Hepatocyte (in vitro differentiated cells): ENCODE data around the gene ANKMY2. TPM values are rescaled to one million over a fixed set of nuclear protein-coding genes. Genes with fewer than 3 reads are reported as not detected.
A peak's percentile ranks its signal among the peaks of the same experiment; 100 is the strongest.

Experiments used
- DNase-seq: peaks from one replicate; pipeline ENCODE4 v3.0.0-alpha.2; 2016; ENCODE audit warnings: low spot score
- H2AFZ ChIP-seq: fragments of 200-600 bp; sonication (generic); 2 replicates; pipeline ENCODE4 v1.6.0; 2016; ENCODE audit warnings: antibody characterized with exemption, mild to moderate bottlenecking
- H3K27ac ChIP-seq: fragments of 200-600 bp; sonication (generic); 2 replicates; pipeline ENCODE4 v1.5.1; 2016; ENCODE audit warnings: mild to moderate bottlenecking
- H3K27me3 ChIP-seq: fragments of 200-600 bp; sonication (generic); 2 replicates; pipeline ENCODE4 v1.6.1; 2016
- H3K36me3 ChIP-seq: fragments of 200-600 bp; sonication (generic); replicated peaks from 2 replicates; pipeline ENCODE4 v1.5.1; 2016; ENCODE audit warnings: low read depth; ENCODE audit not compliant: insufficient read depth
- H3K4me1 ChIP-seq: fragments of 200-600 bp; sonication (generic); 2 replicates; pipeline ENCODE4 v1.5.1; 2016; ENCODE audit warnings: mild to moderate bottlenecking, moderate library complexity; ENCODE audit not compliant: insufficient read depth
- H3K4me2 ChIP-seq: fragments of 200-600 bp; sonication (generic); 2 replicates; pipeline ENCODE4 v1.6.0; 2016
- H3K4me3 ChIP-seq: fragments of 200-600 bp; sonication (generic); 2 replicates; pipeline ENCODE4 v1.5.1; 2016; ENCODE audit warnings: mild to moderate bottlenecking
- H3K79me2 ChIP-seq: fragments of 200-600 bp; sonication (generic); 2 replicates; pipeline ENCODE4 v1.6.0; 2017; ENCODE audit warnings: mild to moderate bottlenecking
- H3K9me2 ChIP-seq: fragments of 200-600 bp; sonication (generic); replicated peaks from 2 replicates; pipeline ENCODE4 v1.6.0; 2017; ENCODE audit warnings: mild to moderate bottlenecking; ENCODE audit not compliant: insufficient read depth
- H3K9me3 ChIP-seq: fragments of 200-600 bp; sonication (generic); 2 replicates; pipeline ENCODE4 v1.5.1; 2016; ENCODE audit warnings: low read depth, mild to moderate bottlenecking
- H4K20me1 ChIP-seq: fragments of 200-600 bp; sonication (generic); 2 replicates; pipeline ENCODE4 v1.6.0; 2016; ENCODE audit warnings: mild to moderate bottlenecking; ENCODE audit not compliant: insufficient read depth, poor library complexity, severe bottlenecking
- CTCF ChIP-seq: fragments of 200-600 bp; sonication (generic); IDR thresholded peaks from 2 replicates; pipeline ENCODE4 v1.5.1; 2016; ENCODE audit warnings: antibody characterized with exemption, mild to moderate bottlenecking; ENCODE audit not compliant: poor library complexity
- EZH2 ChIP-seq: fragments of 200-600 bp; sonication (generic); IDR thresholded peaks from 2 replicates; pipeline ENCODE4 v1.6.1; 2016; ENCODE audit warnings: antibody characterized with exemption, mild to moderate bottlenecking, borderline replicate concordance
- EZH2phosphoT487 ChIP-seq: fragments of 200-600 bp; sonication (generic); IDR thresholded peaks from one replicate; pipeline ENCODE4 v1.6.1; 2018; ENCODE audit warnings: antibody characterized with exemption, mild to moderate bottlenecking, low read depth, moderate library complexity; ENCODE audit not compliant: unreplicated experiment, severe bottlenecking
- WGBS: methylation state at CpG from one replicate; pipeline ENCODE4 v1.1.6; 2016; ENCODE audit warnings: low lambda C conversion rate; ENCODE audit errors: missing lambda C conversion rate; 5-methylcytosine and 5-hydroxymethylcytosine counted together
- polyA plus RNA-seq: library from polyadenylated mRNA; unstranded; fragments of >200 nt; fragmentation: Nextera tagmentation; extraction: Ambion mirVana; gene quantifications from 2 replicates; pipeline ENCODE4 v1.2.1, GENCODE V29; 2016
- total RNA-seq: library from RNA; depleted of rRNA; stranded (reverse); fragments of >200 nt; gene quantifications from 2 replicates; pipeline ENCODE4 v1.2.3, GENCODE V29; 2014

Gene ANKMY2
- total and polyA plus RNA-seq, 2 experiments from 2014 or later: 30.7 to 42.5 TPM

- Histone ChIP-seq H3K4me3 (no peak overlapping the region), H3K4me2 (no peak overlapping the region), H3K27ac (peak overlapping the region; percentile 91), H3K27me3 (no peaks in the 10 kb centered on the region), H3K4me1 (peaks cover 18% of the 10 kb centered on the region), H4K20me1 (no peaks in the 10 kb centered on the region), H3K9me2 (no peaks in the 10 kb centered on the region), H2AFZ (no peak overlapping the region), H3K9me3 (no peaks in the 10 kb centered on the region), H3K36me3 (no peaks in the 10 kb centered on the region), H3K79me2 (peaks cover 73% of the 10 kb centered on the region)
- no peak for TF ChIP-seq CTCF
- TF ChIP-seq EZH2: no peak
- no peak for TF ChIP-seq EZH2phosphoT487
- DNase-seq: no peak
- WGBS: 93% methylated on average over 5 of the region's 5 CpGs
Observed at GRCh38 chr7:16668978-16669377, 23.4 kb upstream of the ANKMY2 start.

- Histone ChIP-seq H3K4me3 (no peak overlapping the region), H3K27ac (peak overlapping the region; percentile 93), H4K20me1 (no peaks in the 10 kb centered on the region), H3K4me2 (peak overlapping the region; percentile 37), H2AFZ (no peak overlapping the region), H3K79me2 (peaks cover 73% of the 10 kb centered on the region), H3K27me3 (no peaks in the 10 kb centered on the region), H3K9me2 (no peaks in the 10 kb centered on the region), H3K9me3 (no peaks in the 10 kb centered on the region), H3K4me1 (peaks cover 18% of the 10 kb centered on the region), H3K36me3 (no peaks in the 10 kb centered on the region)
- 35% methylated on average over 11 of the region's 11 CpGs for WGBS
- TF ChIP-seq EZH2 (no peak), EZH2phosphoT487 (no peak), CTCF (no peak)
- peak; percentile 91 for DNase-seq
Observed at GRCh38 chr7:16668049-16668858, 22.7 kb upstream of the ANKMY2 start.

GRCh38 chr7:16667355-16667754 is 21.8 kb upstream of the ANKMY2 start:
- Histone ChIP-seq H2AFZ (no peak overlapping the region), H3K4me3 (no peak overlapping the region), H3K9me2 (no peaks in the 10 kb centered on the region), H3K4me1 (peaks cover 18% of the 10 kb centered on the region), H3K27me3 (no peaks in the 10 kb centered on the region), H3K79me2 (peaks cover 75% of the 10 kb centered on the region), H4K20me1 (no peaks in the 10 kb centered on the region), H3K27ac (peak overlapping the region; percentile 93), H3K9me3 (no peaks in the 10 kb centered on the region), H3K4me2 (peak overlapping the region; percentile 37), H3K36me3 (no peaks in the 10 kb centered on the region)
- TF ChIP-seq EZH2 (no peak), EZH2phosphoT487 (no peak), CTCF (no peak)
- 82% methylated on average over 3 of the region's 3 CpGs for WGBS
- no peak for DNase-seq
